GM18861 (cell line): Measurements from ENCODE around the gene SGO2.
"Not testable (repeated sequence)": the region's sequence is repeated elsewhere in the genome, so short reads cannot be mapped to it uniquely, and the experiment has no call there.

Experiments used
- ATAC-seq: cut with Tn5 transposase; IDR thresholded peaks from one replicate; pipeline ENCODE4 v1.9.1; 2021; ENCODE audit not compliant: unreplicated experiment

Gene SGO2

DNA sequence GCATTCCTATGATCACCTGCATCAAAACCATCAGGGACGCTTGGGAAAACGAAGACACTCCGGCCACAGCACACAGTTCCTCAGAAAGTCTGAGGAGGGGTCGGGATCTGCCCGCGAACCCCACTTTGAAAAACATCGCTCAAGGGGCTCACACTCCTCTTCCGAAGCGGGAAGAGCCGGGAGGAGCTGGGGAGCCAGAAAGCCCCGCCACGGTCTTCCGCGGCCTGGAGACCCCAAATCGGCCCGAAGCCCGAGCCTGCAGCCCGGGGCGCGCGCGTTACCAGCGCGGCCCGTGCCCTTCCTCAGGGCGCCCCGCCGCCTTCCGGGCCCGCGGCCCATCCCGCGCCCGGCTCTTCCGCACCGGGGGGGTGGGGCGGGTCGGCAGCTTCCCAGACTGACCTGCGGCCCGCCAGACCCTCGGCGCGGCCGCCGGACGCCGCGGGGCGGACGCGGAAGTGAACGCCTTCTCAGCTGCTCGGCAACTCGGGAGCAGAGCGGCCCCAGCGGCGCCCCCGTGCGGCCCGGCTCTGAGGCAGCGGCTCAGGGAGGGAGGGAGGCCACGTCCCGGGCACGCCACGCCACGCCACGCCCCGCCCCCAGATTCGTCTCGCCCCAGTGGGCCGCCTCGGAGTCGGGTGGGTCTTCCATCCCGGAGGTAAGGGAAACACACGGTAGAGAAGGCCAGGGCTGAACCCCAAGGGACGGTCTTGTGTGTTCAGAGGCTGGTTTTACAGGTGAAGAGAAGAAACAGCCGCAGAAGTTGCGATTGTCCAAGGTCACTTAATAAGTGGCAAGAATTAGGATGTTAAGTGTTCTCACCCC, 16.2 kb upstream of the SGO2 start, which contains the start of gene KCTD18:
TSS of gene KCTD18 (minus strand) at position 457 of the 822 bp plus-strand sequence. CDS start 3,052 bp downstream, outside the sequence.
- peak; percentile 96 for ATAC-seq

DNA sequence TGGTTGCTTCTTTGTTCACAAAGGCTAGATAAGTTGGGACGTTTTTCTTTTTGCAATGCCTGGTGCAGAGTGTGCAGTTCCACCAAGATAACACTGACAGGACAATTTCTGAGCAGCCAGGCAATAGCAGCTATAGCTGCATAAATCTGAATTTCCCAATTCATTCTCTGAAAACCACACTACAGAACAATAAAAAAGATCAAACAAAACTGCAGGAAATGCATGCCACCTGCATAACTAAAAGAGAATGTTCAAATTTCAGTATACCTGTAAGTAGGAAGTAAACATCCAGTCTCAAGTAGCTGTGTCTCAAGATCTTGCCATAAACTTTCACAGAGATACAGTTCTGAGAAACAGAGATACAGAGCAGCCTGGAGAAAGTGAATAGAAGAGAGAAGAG, 10.9 kb upstream of the SGO2 start:
- no peak for ATAC-seq

DNA sequence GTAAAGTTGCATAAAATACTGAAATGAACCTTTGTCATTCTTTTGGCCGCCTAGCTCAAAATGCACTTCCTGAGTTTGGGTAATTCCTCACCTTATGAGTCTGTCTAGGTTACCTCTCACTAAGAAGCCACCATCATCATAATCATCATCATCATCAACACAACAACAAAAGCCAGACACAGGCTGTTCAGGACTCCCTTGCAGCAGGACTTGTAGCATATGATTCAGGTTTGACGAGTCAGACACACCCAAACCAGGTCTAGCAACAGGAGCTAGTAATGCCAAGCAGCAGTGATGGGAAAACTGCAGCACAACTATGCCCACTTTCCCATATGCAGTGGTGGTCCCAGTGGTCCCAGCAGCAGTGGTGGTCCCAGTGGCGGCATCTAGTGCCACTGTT, 2.8 kb upstream of the SGO2 start:
- ATAC-seq: no peak

GRCh38 chr2:200523604-200524003, 2.4 kb upstream of the SGO2 start:
- no peak for ATAC-seq

GRCh38 chr2:200525066-200525465, 941 bp upstream of the SGO2 start:
- ATAC-seq: no peak

DNA sequence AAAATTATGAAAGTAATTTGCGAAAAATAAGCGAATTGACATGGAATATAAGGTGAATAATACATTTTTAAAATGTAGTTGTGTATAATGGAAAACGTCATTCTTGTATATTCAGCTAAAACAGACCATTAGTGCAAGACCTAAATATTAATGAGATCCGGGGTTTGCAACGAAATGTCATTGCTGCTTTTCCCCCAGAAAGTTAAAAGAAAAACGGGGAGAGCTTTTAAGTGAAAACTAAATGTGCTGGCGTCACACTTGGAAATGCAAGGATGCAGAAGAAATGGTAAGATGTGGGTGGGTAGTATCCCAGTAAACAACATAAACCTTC, 491 bp upstream of the SGO2 start:
- ATAC-seq: no peak

GRCh38 chr2:200528228-200528627, 2.2 kb downstream of the SGO2 start:
- ATAC-seq: no peak

GRCh38 chr2:200533754-200534153, 7.7 kb downstream of the SGO2 start:
- ATAC-seq: no peak

- no peak for ATAC-seq
Measured at GRCh38 chr2:200534572-200534971, 8.6 kb downstream of the SGO2 start.

GRCh38 chr2:200538139-200538538, 12.1 kb downstream of the SGO2 start:
- no peak for ATAC-seq

GRCh38 chr2:200540793-200541192, 14.8 kb downstream of the SGO2 start:
- ATAC-seq: no peak

- ATAC-seq: not testable (repeated sequence)
Measured at GRCh38 chr2:200566596-200566995, 40.6 kb downstream of the SGO2 start.

DNA sequence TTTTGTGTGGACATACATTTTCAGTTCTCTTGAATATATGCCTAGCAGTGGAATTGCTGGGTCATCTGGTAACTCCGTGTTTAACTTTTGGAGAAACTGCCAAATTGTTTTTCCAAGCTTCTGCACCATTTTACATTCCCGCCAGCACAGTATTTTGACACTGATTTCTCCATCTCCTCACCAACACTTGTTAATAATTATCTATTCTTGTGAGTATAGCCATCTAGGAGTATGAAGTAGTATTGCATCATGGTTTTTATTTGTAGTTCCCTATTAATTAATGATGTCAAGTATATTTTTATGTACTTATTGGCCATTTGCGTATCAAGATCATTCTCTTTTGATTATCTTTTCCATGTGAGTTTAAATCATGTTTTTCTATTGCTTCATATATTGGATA, 41.9 kb downstream of the SGO2 start:
- ATAC-seq: no peak

GRCh38 chr2:200575957-200576356, 50.0 kb downstream of the SGO2 start:
- ATAC-seq: no peak

GRCh38 chr2:200577027-200577426, 51.0 kb downstream of the SGO2 start:
- ATAC-seq: no peak

GRCh38 chr2:200578778-200579177, 52.8 kb downstream of the SGO2 start:
- no peak for ATAC-seq

GRCh38 chr2:200584639-200585038, 58.6 kb downstream of the SGO2 start:
- no peak for ATAC-seq

GRCh38 chr2:200585340-200585729, 59.3 kb downstream of the SGO2 start:
- ATAC-seq: no peak

GRCh38 chr2:200585730-200586643, 60.0 kb downstream of the SGO2 start, which contains the start of gene AOX1:
Gene AOX1, plus strand, starts transcription at chr2:200586014. Its CDS starts 95 bp downstream, at chr2:200586109.
- no peak for ATAC-seq

- ATAC-seq: no peak
Measured at GRCh38 chr2:200586644-200586975, 60.6 kb downstream of the SGO2 start.

GRCh38 chr2:200587007-200587616, 61.1 kb downstream of the SGO2 start:
- ATAC-seq: no peak
